Ovary (tissue), 3 donors: ENCODE results near the gene NMT1.

ENCODE experiments used
- CTCF ChIP-seq, 3 donors: fragments of 450-650 bp in 2 of 3; fragments of 200-600 bp in 1 of 3; IDR thresholded peaks; one replicate each; pipeline versions ENCODE4 v1.5.1 to v1.8.0; 2016 to 2022; ENCODE audit warnings: antibody characterized with exemption in 3 of 3, mild to moderate bottlenecking in 1 of 3
- EP300 ChIP-seq: sonication (generic); formaldehyde crosslinking; IDR thresholded peaks from one replicate; pipeline ENCODE4 v1.6.1; 2017; ENCODE audit warnings: antibody characterized with exemption
- POLR2A ChIP-seq: fragments of 450-650 bp; IDR thresholded peaks from one replicate; pipeline ENCODE4 v1.6.1; 2017; ENCODE audit warnings: antibody characterized with exemption, mild to moderate bottlenecking, moderate library complexity
- donor health status: DM: no; HTN: no; CAD: no.

GRCh38 chr17:45060382-45060796 is 728 bp upstream of the NMT1 start:
- TF ChIP-seq CTCF (IDR thresholded peaks at IDR 0.05) (no peak), POLR2A (peak; percentile 34), EP300 (no peak)
